K562 (cell line): ENCODE data around the gene XRN1. TPM values are rescaled to one million over a fixed set of nuclear protein-coding genes. Genes with fewer than 3 reads are reported as not detected.

Source experiments
- ATF7 ChIP-seq: fragments of 450-650 bp; IDR thresholded peaks from 2 replicates; pipeline ENCODE4 v1.7.1; 2014; ENCODE audit warnings: mild to moderate bottlenecking, moderate library complexity
- CREB3 ChIP-seq: fragments of 450-650 bp; conservative IDR thresholded peaks from 2 replicates; pipeline ENCODE4 v1.6.1; 2016; ENCODE audit warnings: missing genetic modification characterization, low read depth, mild to moderate bottlenecking, missing compliant biosample characterization, moderate library complexity
- DPF2 ChIP-seq: fragments of 450-650 bp; IDR thresholded peaks from 2 replicates; pipeline ENCODE4 v1.6.1; 2016
- ELF2 ChIP-seq: fragments of 250-450 bp; sonication (Bioruptor Pico); IDR thresholded peaks from 2 replicates; pipeline ENCODE4 v1.5.0; 2021; ENCODE audit warnings: mild to moderate bottlenecking
- EP300 ChIP-seq: IDR thresholded peaks from 2 replicates; pipeline ENCODE4 v1.6.1; 2012; ENCODE audit warnings: low read length, improper control_type of control experiment
- GTF2B ChIP-seq: IDR thresholded peaks from 2 replicates; pipeline ENCODE4 v1.6.1; 2011; ENCODE audit not compliant: insufficient read length; ENCODE audit errors: extremely low read depth
- MEIS2 ChIP-seq: fragments of 450-650 bp; IDR thresholded peaks from 2 replicates; pipeline ENCODE4 v1.6.1; 2014; ENCODE audit warnings: mild to moderate bottlenecking; ENCODE audit not compliant: partially characterized antibody
- YY1 ChIP-seq, 3 experiments: IDR thresholded peaks; 2 replicates each; pipeline ENCODE4 v1.6.1; 2011; ENCODE audit warnings: low read length in 2 of 3, mild to moderate bottlenecking in 2 of 3, moderate library complexity in 2 of 3, borderline replicate concordance in 1 of 3, control low read depth in 1 of 3, low read depth in 1 of 3; ENCODE audit not compliant: insufficient read depth in 3 of 3, insufficient replicate concordance in 2 of 3, control insufficient read depth in 1 of 3, insufficient read length in 1 of 3; ENCODE audit errors: extremely low read depth in 1 of 3
- ZNF384 ChIP-seq: IDR thresholded peaks from 2 replicates; pipeline ENCODE4 v1.6.1; 2012; ENCODE audit warnings: low read depth, low read length, improper control_type of control experiment
- polyA plus RNA-seq, 8 experiments: library from polyadenylated mRNA; depleted of rRNA in 4 of 8; stranded (reverse) in 5 of 8; unstranded in 3 of 8; fragments of >200 nt; fragmentation: Nextera tagmentation in 2 of 8; fragmentation: Illumina TruSeq in 1 of 8; extraction: Ambion mirVana in 2 of 8; extraction: Trizol in 1 of 8; gene quantifications; 2 replicates each; pipeline versions ENCODE4 v1.2.1 to v1.2.3, GENCODE V29; 2011 to 2014; ENCODE audit warnings: inconsistent platforms in 1 of 8, missing spikeins in 1 of 8
- total RNA-seq, 7 experiments: library from RNA; depleted of rRNA in 6 of 7; stranded (reverse); fragments of >200 nt in 6 of 7; fragmentation: Illumina TruSeq in 2 of 7; extraction: Trizol in 2 of 7; gene quantifications; 2 replicates each; pipeline versions ENCODE4 v1.2.1 to v1.2.3, GENCODE V29; 2011 to 2021; ENCODE audit warnings: low replicate concordance in 1 of 7
- TF ChIP-seq, protein P1 (sequence below), 2 experiments: fragments of 250-450 bp in 1 of 2; fragments of 450-650 bp in 1 of 2; sonication (Bioruptor Pico) in 1 of 2; IDR thresholded peaks; 2 replicates each; pipeline versions ENCODE4 v1.6.1 to v1.8.0; 2016 to 2021; ENCODE audit warnings: mild to moderate bottlenecking in 2 of 2, moderate library complexity in 2 of 2, missing compliant biosample characterization in 1 of 2, missing genetic modification characterization in 1 of 2
- TF ChIP-seq, protein P2 (sequence below): fragments of 450-650 bp; IDR thresholded peaks from 2 replicates; pipeline ENCODE4 v1.6.1; 2017; ENCODE audit warnings: antibody characterized with exemption, mild to moderate bottlenecking

The XRN1 gene
- total and polyA plus RNA-seq, 9 of the 15 experiments (the other 6 are each of a cell fraction or from before 2014, with no cell fraction given): 3.1 to 28.4 (median 17.2) TPM

GRCh38 chr3:142285083-142285517, 162.7 kb downstream of the XRN1 start (continued):
- peak; percentile 92 for TF ChIP-seq ZNF384
- peak; percentile 46 for TF ChIP-seq MEIS2
- peak; percentile 39; the same call in 1 of the 2 replicates for TF ChIP-seq ATF7
- TF ChIP-seq EP300: peak; percentile 15; the same call in 1 of the 2 replicates
- peak; percentile 40; the same call in 1 of the 2 replicates for TF ChIP-seq DPF2
- TF ChIP-seq YY1 (IDR thresholded peaks at IDR 0.05; ENCODE audit: borderline replicate concordance in 1 of 3, control insufficient read depth in 1 of 3, extremely low read depth in 1 of 3, insufficient read depth in 3 of 3, insufficient read length in 1 of 3, insufficient replicate concordance in 2 of 3, low read depth in 1 of 3, low read length in 2 of 3): peak; percentile 59 to 96 (median 76)
- 0 out of 2 replicates have a peak, but pooled peaks have one; percentile 38 for TF ChIP-seq CREB3 (tag)
- TF ChIP-seq GTF2B: peak; percentile 43
- TF ChIP-seq ELF2 (CRISPR knock-in tag): no peak
- TF ChIP-seq, protein P1, sequence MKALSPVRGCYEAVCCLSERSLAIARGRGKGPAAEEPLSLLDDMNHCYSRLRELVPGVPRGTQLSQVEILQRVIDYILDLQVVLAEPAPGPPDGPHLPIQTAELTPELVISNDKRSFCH (CRISPR knock-in tag; IDR thresholded peaks at IDR 0.05): no peak
- TF ChIP-seq, protein P1 (tag; IDR thresholded peaks at IDR 0.05): peak; percentile 28; the same call in 1 of the 2 replicates
- TF ChIP-seq, protein P2, sequence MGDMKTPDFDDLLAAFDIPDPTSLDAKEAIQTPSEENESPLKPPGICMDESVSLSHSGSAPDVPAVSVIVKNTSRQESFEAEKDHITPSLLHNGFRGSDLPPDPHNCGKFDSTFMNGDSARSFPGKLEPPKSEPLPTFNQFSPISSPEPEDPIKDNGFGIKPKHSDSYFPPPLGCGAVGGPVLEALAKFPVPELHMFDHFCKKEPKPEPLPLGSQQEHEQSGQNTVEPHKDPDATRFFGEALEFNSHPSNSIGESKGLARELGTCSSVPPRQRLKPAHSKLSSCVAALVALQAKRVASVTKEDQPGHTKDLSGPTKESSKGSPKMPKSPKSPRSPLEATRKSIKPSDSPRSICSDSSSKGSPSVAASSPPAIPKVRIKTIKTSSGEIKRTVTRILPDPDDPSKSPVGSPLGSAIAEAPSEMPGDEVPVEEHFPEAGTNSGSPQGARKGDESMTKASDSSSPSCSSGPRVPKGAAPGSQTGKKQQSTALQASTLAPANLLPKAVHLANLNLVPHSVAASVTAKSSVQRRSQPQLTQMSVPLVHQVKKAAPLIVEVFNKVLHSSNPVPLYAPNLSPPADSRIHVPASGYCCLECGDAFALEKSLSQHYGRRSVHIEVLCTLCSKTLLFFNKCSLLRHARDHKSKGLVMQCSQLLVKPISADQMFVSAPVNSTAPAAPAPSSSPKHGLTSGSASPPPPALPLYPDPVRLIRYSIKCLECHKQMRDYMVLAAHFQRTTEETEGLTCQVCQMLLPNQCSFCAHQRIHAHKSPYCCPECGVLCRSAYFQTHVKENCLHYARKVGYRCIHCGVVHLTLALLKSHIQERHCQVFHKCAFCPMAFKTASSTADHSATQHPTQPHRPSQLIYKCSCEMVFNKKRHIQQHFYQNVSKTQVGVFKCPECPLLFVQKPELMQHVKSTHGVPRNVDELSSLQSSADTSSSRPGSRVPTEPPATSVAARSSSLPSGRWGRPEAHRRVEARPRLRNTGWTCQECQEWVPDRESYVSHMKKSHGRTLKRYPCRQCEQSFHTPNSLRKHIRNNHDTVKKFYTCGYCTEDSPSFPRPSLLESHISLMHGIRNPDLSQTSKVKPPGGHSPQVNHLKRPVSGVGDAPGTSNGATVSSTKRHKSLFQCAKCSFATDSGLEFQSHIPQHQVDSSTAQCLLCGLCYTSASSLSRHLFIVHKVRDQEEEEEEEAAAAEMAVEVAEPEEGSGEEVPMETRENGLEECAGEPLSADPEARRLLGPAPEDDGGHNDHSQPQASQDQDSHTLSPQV: peak; percentile 73
